K562 (cell line): ENCODE data around the gene ZRANB1. TPM values are rescaled to one million over a fixed set of nuclear protein-coding genes. Genes with fewer than 3 reads are reported as not detected.

Experiments used
- ATAC-seq: fragments of 200-7000 bp; cut with Tn5 transposase; 3 replicates; pipeline ENCODE4 v1.9.1; 2020; ENCODE audit warnings: moderate library complexity
- BruUV-seq: library from RNA; stranded (reverse); fragments of 400-500 nt; replicated peaks from 2 replicates; lab custom pipeline; 2021; lab: Mats Ljungman, UMichigan
- CTCF ChIA-PET: fragments of 300-600 bp; formaldehyde crosslinking; extraction: SDS; loops from one replicate; lab custom pipeline; 2021; ENCODE audit warnings: low intra/inter-chr PET ratio; lab: Yijun Ruan, JAX
- POLR2A ChIA-PET: fragments of 300-600, 350-650 bp; sonication (Branson Sonifier 250); formaldehyde crosslinking; extraction: SDS; loops from one replicate; lab custom pipeline; 2021; ENCODE audit warnings: antibody characterized with exemption, inconsistent platforms; lab: Yijun Ruan, JAX
- DNase-seq, 4 experiments: peaks; one replicate each; pipeline versions ENCODE4 v3.0.0 to v3.0.0-alpha.2; 2011 to 2018; ENCODE audit warnings: low spot score in 3 of 4, mixed read lengths in 3 of 4; ENCODE audit errors: extremely low read depth in 1 of 4
- FAIRE-seq: peaks from 2 replicates; lab custom pipeline; 2011; peaks lifted over from hg19 to GRCh38; lab: Jason Lieb, UNC
- H2AFZ ChIP-seq: 2 replicates; pipeline ENCODE4 v1.6.0; 2011; ENCODE audit warnings: low read depth, low read length, control low read depth, inconsistent platforms
- H3K27ac ChIP-seq: fragments of 200-600 bp; 3 replicates; pipeline ENCODE4 v1.8.0; 2011; ENCODE audit warnings: low read depth, mild to moderate bottlenecking, control low read depth, inconsistent platforms, low read length, moderate library complexity, mixed read lengths; ENCODE audit errors: extremely low read depth
- H3K27me3 ChIP-seq, 2 experiments: fragments of 300-600 bp in 1 of 2; 2 replicates in 1 of 2; 3 replicates in 1 of 2; pipeline versions ENCODE4 v1.6.0 to v1.8.0; 2011; ENCODE audit warnings: inconsistent platforms in 2 of 2, low read length in 2 of 2, mild to moderate bottlenecking in 1 of 2, mixed read lengths in 1 of 2, moderate library complexity in 1 of 2; ENCODE audit not compliant: control insufficient read depth in 2 of 2, insufficient read depth in 2 of 2
- H3K36me3 ChIP-seq: fragments of 300-600 bp; 3 replicates; pipeline ENCODE4 v1.8.0; 2011; ENCODE audit warnings: mild to moderate bottlenecking, low read length, inconsistent platforms; ENCODE audit not compliant: control insufficient read depth, insufficient read depth
- H3K4me1 ChIP-seq, 2 experiments: fragments of 200-600 bp in 1 of 2; replicated peaks in 1 of 2; 2 replicates in 1 of 2; 3 replicates in 1 of 2; pipeline versions ENCODE4 v1.5.1 to v1.8.0; 2011; ENCODE audit warnings: inconsistent platforms in 2 of 2, low read length in 2 of 2, mild to moderate bottlenecking in 1 of 2, mixed read lengths in 1 of 2, moderate library complexity in 1 of 2; ENCODE audit not compliant: control insufficient read depth in 2 of 2, insufficient read depth in 2 of 2
- H3K4me2 ChIP-seq: 2 replicates; pipeline ENCODE4 v1.6.1; 2011; ENCODE audit warnings: low read length, control low read depth, inconsistent platforms, mixed read lengths; ENCODE audit not compliant: insufficient read depth
- H3K4me3 ChIP-seq: fragments of 200-600 bp; sonication (generic), shearing (Covaris generic); 2 replicates; pipeline ENCODE4 v1.5.1; 2016; ENCODE audit warnings: control low read depth, inconsistent platforms
- H3K79me2 ChIP-seq: fragments of 200-600 bp; 3 replicates; pipeline ENCODE4 v1.8.0; 2011; ENCODE audit warnings: low read length, inconsistent platforms; ENCODE audit not compliant: control insufficient read depth, insufficient read depth
- H3K9ac ChIP-seq, 2 experiments: 2 replicates each; pipeline versions ENCODE4 v1.6.0 to v1.6.1; 2011; ENCODE audit warnings: low read depth in 2 of 2, low read length in 2 of 2, control low read depth in 1 of 2, inconsistent platforms in 1 of 2, mild to moderate bottlenecking in 1 of 2, mixed read lengths in 1 of 2; ENCODE audit not compliant: insufficient read depth in 1 of 2
- H3K9me1 ChIP-seq: one replicate; pipeline ENCODE4 v1.6.0; 2011; ENCODE audit warnings: inconsistent platforms, mild to moderate bottlenecking, low read length, moderate library complexity; ENCODE audit not compliant: control insufficient read depth, insufficient read depth
- H3K9me3 ChIP-seq: replicated peaks from 2 replicates; pipeline ENCODE4 v1.5.1; 2011; ENCODE audit warnings: low read depth, low read length, inconsistent platforms; ENCODE audit not compliant: control insufficient read depth, insufficient read depth
- H4K20me1 ChIP-seq: replicated peaks from 2 replicates; pipeline ENCODE4 v1.6.1; 2011; ENCODE audit warnings: low read length, inconsistent platforms, mixed read lengths; ENCODE audit not compliant: control insufficient read depth, insufficient read depth
- CSDE1 ChIP-seq, 2 experiments: fragments of 450-650 bp; IDR thresholded peaks; 2 replicates each; pipeline ENCODE4 v1.6.1; 2016; ENCODE audit warnings: mild to moderate bottlenecking in 1 of 2
- DNMT1 ChIP-seq: fragments of 450-650 bp; IDR thresholded peaks from 2 replicates; pipeline ENCODE4 v1.6.1; 2016; ENCODE audit warnings: antibody characterized with exemption, mild to moderate bottlenecking
- FUS ChIP-seq: fragments of 200-400 bp; formaldehyde crosslinking; optimal IDR thresholded peaks from 2 replicates; pipeline ENCODE3; 2017; ENCODE audit warnings: low read depth, low read length
- HSF4 ChIP-seq: fragments of 250-450 bp; sonication (Bioruptor Pico); IDR thresholded peaks from 2 replicates; pipeline ENCODE4 v2.1.2; 2022; ENCODE audit warnings: mild to moderate bottlenecking, moderate library complexity, borderline replicate concordance
- MED1 ChIP-seq: sonication (generic); formaldehyde crosslinking; IDR thresholded peaks from 2 replicates; pipeline ENCODE4 v1.8.1; 2023; ENCODE audit warnings: missing genetic modification reagents, borderline replicate concordance
- WHSC1 ChIP-seq: IDR thresholded peaks from one replicate; pipeline ENCODE4 v1.6.1; 2012; ENCODE audit warnings: low read length, control low read depth, inconsistent platforms
- ZNF561 ChIP-seq: fragments of 450-650 bp; formaldehyde crosslinking; conservative IDR thresholded peaks from 2 replicates; pipeline ENCODE4 v1.4.0; 2020; ENCODE audit warnings: mild to moderate bottlenecking, moderate library complexity
- ZNF668 ChIP-seq: fragments of 250-450 bp; sonication (Bioruptor Pico); IDR thresholded peaks from 2 replicates; pipeline ENCODE4 v1.8.0; 2022; ENCODE audit warnings: mild to moderate bottlenecking, inconsistent platforms
- WGBS: fragments of 100-300 bp; shearing (Covaris generic); methylation state at CpG from one replicate; pipeline ENCODE4 v1.1.6; 2016; ENCODE audit warnings: low coverage, mixed read lengths; ENCODE audit not compliant: insufficient coverage; ENCODE audit errors: missing lambda C conversion rate; 5-methylcytosine and 5-hydroxymethylcytosine counted together
- in situ Hi-C: fragments of 300-500 bp; cut with MboI; formaldehyde crosslinking; loops from 4 replicates; pipeline ENCODE4 v1.15.0; 2018; ENCODE audit warnings: inconsistent platforms, mixed read lengths
- intact Hi-C: fragments of 100-400 bp; cut with micrococcal nuclease; formaldehyde crosslinking; loops from 2 replicates; pipeline ENCODE4 v1.14.2; 2022
- polyA plus RNA-seq, 8 experiments: library from polyadenylated mRNA; depleted of rRNA in 4 of 8; stranded (reverse) in 5 of 8; unstranded in 3 of 8; fragments of >200 nt; fragmentation: Nextera tagmentation in 2 of 8; fragmentation: Illumina TruSeq in 1 of 8; extraction: Ambion mirVana in 2 of 8; extraction: Trizol in 1 of 8; gene quantifications; 2 replicates each; pipeline versions ENCODE4 v1.2.1 to v1.2.3, GENCODE V29; 2011 to 2014; ENCODE audit warnings: inconsistent platforms in 1 of 8, missing spikeins in 1 of 8
- total RNA-seq, 7 experiments: library from RNA; depleted of rRNA in 6 of 7; stranded (reverse); fragments of >200 nt in 6 of 7; fragmentation: Illumina TruSeq in 2 of 7; extraction: Trizol in 2 of 7; gene quantifications; 2 replicates each; pipeline versions ENCODE4 v1.2.1 to v1.2.3, GENCODE V29; 2011 to 2021; ENCODE audit warnings: low replicate concordance in 1 of 7
- TF ChIP-seq, protein P1 (sequence below): IDR thresholded peaks from 2 replicates; pipeline ENCODE4 v1.6.1; 2012; ENCODE audit warnings: low read depth, low read length, improper control_type of control experiment, borderline replicate concordance
- TF ChIP-seq, protein P2 (sequence below), 2 experiments: fragments of 450-650 bp; conservative IDR thresholded peaks; 2 replicates each; pipeline ENCODE4 v1.6.1; 2017; ENCODE audit warnings: mild to moderate bottlenecking in 2 of 2, moderate library complexity in 2 of 2
- TF ChIP-seq, protein P3 (sequence below): fragments of 450-650 bp; formaldehyde crosslinking; IDR thresholded peaks from 2 replicates; pipeline ENCODE4 v1.4.0; 2020; ENCODE audit warnings: mild to moderate bottlenecking

ZRANB1 gene
- total and polyA plus RNA-seq, 9 of the 15 experiments (the other 6 are each of a cell fraction or from before 2014, with no cell fraction given), result 0.07 to 1.1 (median 0.64) TPM

DNA sequence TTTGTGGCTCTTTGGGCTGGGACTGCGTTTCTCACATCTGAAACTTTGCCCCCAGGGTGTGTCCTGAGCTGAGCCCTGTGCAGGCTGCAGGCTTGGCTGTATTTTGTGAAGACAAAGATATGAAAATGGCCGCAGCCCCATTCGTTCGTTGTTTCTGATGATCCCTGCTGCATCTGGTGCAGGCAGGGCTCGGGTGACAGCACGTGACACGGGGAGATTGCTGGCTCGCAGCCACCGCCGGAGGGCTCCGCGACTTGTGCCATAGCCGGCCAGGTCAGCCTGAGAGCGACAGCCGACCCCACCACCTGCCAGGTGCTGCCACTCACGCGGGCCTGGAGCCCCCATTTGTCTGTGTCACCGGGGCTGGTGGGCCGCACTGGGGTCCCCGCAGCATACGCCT lies 81.3 kb downstream of the ZRANB1 start:
- FAIRE-seq (no peak), ATAC-seq (no peak), DNase-seq (no peak)
- WGBS, result no CpG with 5 or more reads among the region's 21 CpGs
- H4K20me1 ChIP-seq, result no peaks in the 10 kb centered on the region
- in situ Hi-C loops (no loop called here), intact Hi-C loops (no loop called here)
- no peaks in the 10 kb centered on the region for H3K9me1 ChIP-seq
- ChIA-PET POLR2A (no interaction called here), CTCF (no interaction called here)
- H3K36me3 ChIP-seq, result no peaks in the 10 kb centered on the region
- H3K79me2 ChIP-seq, result no peaks in the 10 kb centered on the region
- H3K4me2 ChIP-seq, result no peak overlapping the region
- H3K9me3 ChIP-seq, result no peaks in the 10 kb centered on the region
- no TSS peak for BruUV-seq
- H3K27ac ChIP-seq, result no peak overlapping the region
- H3K4me3 ChIP-seq, result no peak overlapping the region
- H3K9ac ChIP-seq, result no peak overlapping the region
- H2AFZ ChIP-seq, result no peak overlapping the region
- TF ChIP-seq ZNF561 (CRISPR knock-in tag) (no peak), CSDE1 (IDR thresholded peaks at IDR 0.05) (no peak), WHSC1 (no peak), HSF4 (CRISPR knock-in tag) (no peak), DNMT1 (no peak), MED1 (CRISPR knock-in tag) (no peak), FUS (no peak), ZNF668 (no peak)
- TF ChIP-seq, protein P1, sequence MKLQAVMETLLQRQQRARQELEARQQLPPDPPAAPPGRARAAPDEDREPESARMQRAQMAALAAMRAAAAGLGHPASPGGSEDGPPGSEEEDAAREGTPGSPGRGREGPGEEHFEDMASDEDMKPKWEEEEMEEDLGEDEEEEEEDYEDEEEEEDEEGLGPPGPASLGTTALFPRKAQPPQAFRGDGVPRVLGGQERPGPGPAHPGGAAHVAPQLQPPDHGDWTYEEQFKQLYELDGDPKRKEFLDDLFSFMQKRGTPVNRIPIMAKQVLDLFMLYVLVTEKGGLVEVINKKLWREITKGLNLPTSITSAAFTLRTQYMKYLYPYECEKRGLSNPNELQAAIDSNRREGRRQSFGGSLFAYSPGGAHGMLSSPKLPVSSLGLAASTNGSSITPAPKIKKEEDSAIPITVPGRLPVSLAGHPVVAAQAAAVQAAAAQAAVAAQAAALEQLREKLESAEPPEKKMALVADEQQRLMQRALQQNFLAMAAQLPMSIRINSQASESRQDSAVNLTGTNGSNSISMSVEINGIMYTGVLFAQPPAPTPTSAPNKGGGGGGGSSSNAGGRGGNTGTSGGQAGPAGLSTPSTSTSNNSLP, result no peak
- TF ChIP-seq, protein P2, sequence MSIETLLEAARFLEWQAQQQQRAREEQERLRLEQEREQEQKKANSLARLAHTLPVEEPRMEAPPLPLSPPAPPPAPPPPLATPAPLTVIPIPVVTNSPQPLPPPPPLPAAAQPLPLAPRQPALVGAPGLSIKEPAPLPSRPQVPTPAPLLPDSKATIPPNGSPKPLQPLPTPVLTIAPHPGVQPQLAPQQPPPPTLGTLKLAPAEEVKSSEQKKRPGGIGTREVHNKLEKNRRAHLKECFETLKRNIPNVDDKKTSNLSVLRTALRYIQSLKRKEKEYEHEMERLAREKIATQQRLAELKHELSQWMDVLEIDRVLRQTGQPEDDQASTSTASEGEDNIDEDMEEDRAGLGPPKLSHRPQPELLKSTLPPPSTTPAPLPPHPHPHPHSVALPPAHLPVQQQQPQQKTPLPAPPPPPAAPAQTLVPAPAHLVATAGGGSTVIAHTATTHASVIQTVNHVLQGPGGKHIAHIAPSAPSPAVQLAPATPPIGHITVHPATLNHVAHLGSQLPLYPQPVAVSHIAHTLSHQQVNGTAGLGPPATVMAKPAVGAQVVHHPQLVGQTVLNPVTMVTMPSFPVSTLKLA (conservative IDR thresholded peaks at IDR 0.05), result no peak
- TF ChIP-seq, protein P3, sequence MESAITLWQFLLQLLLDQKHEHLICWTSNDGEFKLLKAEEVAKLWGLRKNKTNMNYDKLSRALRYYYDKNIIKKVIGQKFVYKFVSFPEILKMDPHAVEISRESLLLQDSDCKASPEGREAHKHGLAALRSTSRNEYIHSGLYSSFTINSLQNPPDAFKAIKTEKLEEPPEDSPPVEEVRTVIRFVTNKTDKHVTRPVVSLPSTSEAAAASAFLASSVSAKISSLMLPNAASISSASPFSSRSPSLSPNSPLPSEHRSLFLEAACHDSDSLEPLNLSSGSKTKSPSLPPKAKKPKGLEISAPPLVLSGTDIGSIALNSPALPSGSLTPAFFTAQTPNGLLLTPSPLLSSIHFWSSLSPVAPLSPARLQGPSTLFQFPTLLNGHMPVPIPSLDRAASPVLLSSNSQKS (CRISPR knock-in tag), result no peak
- H3K4me1 ChIP-seq, result no peaks in the 10 kb centered on the region
- H3K27me3 ChIP-seq, result no peaks in the 10 kb centered on the region
